ENCODE data around the gene PHKB.
"Not testable (repeated sequence)": the region's sequence is repeated elsewhere in the genome, so short reads cannot be mapped to it uniquely, and the experiment has no call there.

The PHKB gene

DNA sequence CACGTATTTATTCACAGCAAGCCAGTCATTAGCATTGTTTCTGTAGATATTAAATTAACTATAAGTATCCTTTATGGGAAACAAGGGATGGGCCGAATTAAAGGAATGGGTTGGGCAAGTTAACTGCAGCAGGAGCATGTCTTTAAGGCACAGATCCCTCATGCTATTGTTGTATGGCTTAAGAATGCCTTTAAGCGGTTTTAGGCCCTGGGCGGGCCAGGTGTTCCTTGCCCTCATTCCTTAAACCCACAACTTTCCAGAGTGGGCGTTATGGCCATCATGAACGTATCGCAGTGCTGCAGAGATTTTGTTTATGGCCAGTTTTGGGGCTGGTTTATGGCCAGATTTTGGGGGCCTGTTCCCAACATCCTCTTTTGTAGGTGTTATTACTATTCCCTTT lies 9.1 kb downstream of the PHKB start:
- DNase-seq, result no peak

- no peak for DNase-seq
These were observed 9.7 kb downstream of the PHKB start for GRCh38 chr16:47470810-47471209.

DNA sequence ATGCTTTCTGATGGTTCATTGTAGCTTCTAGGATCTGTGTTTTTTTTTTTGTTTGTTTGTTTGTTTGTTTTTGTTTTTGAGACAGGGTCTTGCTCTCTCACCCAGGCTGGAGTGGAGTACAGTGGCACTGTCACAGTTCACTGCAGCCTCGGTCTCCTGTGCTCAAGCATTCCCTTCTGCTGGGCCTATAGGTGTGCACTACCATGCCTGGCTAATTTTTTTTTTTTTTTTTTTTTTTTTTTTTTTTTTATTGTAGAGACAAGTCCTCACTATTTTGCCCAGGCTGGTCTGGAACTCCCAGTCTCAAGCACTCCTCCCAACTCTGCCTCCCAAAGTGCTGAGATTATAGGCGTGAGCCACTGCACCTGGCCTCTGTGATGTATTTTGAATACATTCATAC lies 11.9 kb downstream of the PHKB start:
- DNase-seq, result not testable (repeated sequence)

DNA sequence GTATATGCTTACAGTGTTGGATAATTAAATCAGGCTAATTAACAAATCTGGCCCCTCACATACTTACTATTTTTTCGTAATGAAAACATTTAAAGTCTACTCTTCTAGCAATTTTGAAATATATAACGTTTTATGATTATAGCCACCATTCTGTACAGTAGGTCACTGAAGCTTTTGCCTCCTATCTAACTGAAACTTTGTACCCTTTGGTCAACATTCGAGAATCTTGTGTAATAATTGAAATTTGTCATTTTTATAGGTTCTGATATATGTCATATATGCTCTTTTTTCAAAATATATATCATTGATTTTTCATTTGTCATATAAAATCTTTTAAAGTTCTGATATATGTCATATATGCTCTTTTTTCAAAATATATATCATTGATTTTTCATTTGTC lies 12.7 kb downstream of the PHKB start:
- DNase-seq, result no peak

- DNase-seq, result no peak
These were observed 14.7 kb downstream of the PHKB start for GRCh38 chr16:47475786-47476185.

DNA sequence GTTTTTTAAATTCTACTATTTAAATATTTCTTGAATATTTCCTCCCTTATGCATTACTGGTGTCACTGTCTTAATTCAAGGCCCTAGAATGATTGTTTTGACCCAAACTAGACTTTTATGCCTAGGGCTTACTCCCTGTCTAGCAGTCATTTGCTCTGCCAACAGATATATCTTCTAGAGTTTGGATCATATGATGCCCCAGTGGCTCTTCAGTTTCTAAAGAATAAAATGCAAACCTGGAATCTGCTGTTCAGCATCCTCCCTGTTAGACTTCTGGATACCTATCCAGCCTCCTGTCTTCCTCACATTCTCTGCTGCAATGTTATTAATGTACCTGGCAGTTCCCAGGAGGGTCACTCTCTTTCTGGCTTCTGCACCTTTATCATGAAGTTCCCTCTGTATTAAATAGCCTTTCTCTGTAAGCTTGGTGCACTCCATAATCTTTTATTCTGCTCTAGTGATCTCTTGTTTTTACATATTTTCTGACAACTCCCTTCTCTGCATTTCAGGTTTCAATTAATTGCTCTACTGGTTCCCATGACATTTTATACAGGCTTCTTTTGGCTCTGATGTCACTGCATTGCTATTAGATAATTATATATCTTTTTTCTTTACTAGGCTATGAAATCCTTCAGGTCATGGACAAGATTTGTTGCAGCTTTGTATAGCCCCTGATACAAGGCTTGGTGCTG lies 15.7 kb downstream of the PHKB start:
- DNase-seq, result no peak

GRCh38 chr16:47477679-47478078 lies 16.5 kb downstream of the PHKB start:
- DNase-seq, result no peak

- DNase-seq, result no peak
These were observed 19.3 kb downstream of the PHKB start for GRCh38 chr16:47480410-47480809.

- DNase-seq, result no peak
These were observed 20.7 kb downstream of the PHKB start for GRCh38 chr16:47481698-47482374.

GRCh38 chr16:47483616-47484015 lies 22.5 kb downstream of the PHKB start:
- DNase-seq, result no peak

DNA sequence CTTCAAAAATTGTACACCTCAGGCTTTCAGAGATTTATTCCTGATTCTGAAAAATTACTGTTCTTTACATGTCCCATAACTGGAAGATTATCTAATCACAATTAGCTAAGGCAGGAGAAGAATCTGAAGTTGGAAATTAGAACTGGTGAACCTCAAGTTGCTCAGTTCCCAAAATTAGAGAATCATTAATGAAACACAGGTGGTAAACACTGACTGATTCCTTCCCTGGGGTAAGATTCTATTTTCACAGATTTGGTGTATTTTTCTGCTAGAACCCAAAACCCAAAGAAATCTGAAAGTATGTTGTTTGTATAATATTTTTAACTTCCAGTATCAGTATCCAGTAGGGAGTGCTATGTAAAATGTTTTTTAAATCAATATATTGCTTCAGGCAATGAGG lies 25.7 kb downstream of the PHKB start:
- no peak for DNase-seq

GRCh38 chr16:47488051-47488450 lies 26.9 kb downstream of the PHKB start:
- no peak for DNase-seq

DNA sequence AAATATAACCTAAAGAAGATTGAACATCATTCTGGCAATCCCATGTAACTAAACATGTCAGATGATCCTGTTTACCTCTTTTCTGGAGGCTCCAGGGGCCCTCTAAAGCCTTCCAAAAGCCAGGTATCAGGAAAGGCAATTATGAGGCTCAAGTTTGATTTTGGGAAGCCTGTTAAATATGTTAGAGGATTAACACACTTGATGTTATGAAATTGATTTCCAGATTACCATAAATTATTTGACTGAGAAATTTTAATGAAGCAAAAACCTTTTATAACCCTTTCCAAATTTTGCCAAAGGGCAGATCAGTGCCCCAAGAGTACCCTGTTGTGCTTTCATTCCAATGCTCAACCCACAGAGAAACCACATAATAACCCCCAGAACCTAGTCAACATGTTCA lies 29.3 kb downstream of the PHKB start:
- DNase-seq, result no peak

DNA sequence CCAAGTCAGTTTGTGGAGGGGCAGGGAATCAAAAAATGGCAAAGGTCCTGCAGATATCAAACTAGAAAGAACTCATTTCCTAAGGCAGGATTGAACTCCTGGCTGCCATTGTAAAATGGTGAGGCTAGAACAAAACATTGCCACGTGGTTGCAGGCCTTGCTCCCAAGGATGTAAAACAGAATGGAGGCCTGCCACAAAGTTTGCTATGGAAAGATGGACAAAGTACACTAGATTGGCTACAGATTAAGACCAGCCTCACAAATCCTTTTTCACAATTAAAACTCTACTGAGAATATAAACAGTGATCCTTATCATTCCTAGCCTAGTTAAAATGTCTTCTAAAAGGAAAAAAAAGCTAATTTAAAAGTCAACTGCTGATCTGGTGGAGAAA lies 30.9 kb downstream of the PHKB start:
- no peak for DNase-seq

DNA sequence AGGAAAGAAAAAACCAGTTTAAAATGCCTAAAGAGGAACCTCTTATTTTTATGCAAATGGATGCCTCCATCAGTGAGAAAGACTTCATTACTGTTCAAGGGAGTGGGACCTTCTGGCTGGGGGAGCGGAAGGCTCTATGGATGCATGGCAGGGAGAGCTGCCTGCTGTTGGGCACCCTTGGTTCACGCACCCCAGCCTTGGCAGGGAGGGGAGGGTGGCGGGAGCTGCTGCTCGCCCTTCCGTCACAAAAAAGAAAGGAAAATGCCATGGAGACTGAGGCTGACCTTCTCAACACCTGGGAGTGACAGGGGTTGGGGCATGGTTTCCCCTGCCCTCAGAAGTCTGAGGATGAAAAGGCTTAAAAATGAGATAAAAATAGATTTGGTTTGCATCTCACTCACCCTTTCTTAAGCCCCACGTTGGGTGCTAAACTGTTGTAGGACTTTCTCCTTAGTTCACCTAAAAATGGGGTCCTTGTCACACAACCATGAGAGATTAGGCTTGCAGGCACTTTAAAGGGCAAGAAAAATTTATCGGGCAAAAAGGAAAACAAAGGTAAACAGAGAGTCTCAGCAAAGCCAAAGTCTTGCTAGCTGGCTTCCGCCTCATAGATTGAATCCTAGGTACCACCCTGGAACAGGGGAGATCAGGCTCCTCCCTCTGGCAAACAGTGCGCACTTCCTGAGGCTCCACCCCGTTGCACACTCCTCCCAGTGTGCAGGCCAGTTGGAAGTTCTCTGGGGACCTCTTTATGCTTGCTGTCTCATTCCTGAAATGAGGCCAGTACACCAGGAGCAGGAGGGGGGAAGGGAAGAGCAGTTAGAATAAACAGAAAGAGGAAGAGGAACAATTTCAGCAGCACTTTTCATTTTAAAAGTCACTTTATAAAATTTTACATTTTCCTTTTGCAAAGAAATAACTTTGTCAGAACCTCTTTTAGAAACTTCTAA lies 31.6 kb downstream of the PHKB start:
- no peak for DNase-seq

GRCh38 chr16:47493381-47494337 lies 32.5 kb downstream of the PHKB start:
- DNase-seq, result no peak

GRCh38 chr16:47499080-47499699 lies 38.1 kb downstream of the PHKB start:
- DNase-seq, result no peak

DNA sequence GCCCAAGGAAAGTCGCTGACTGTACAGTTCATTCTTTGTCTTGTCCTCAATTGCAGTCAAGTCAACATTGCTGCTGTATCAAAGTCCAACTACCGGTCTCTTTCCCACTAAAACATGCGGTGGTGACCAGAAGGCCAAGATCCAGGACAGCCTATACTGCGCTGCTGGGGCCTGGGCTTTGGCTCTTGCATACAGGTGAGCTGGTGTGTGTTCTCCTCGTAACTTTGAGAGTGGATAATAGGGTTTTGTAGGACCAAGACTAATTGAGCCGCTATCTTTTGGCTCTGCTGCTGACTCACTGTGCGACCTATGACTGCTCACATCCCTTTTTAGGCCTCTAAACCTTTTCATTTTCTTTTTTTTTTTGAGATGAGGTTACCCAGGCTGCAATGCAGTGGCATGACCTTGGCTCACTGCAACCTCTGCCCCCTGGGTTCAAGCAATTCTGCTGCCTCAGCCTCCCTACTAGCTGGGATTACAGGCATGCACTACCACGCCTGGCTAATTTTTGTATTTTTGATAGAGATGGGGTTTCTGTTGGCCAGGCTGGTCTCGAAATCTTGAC lies 38.7 kb downstream of the PHKB start:
- no peak for DNase-seq

- DNase-seq, result no peak
These were observed 42.8 kb downstream of the PHKB start for GRCh38 chr16:47503936-47504335.

DNA sequence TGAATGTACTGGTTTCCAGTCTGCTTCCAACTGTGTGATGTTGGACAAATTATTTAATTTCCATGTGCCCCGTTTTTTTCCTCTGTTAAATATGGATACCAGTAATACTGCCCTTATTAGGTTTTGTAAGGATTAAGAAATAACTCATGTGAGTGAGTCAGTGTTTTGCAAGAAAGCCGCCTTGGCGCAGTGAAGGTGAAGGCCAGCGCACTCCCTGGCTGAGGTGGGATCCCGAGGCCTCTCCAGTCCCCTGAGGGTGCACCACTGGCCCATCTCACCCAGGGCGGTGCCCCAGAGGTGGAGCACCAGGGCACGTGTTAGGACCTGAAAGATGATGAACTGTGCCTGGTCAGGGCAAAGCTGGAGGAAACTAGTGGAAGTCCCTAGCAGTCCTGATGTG lies 43.5 kb downstream of the PHKB start:
- DNase-seq, result no peak

DNA sequence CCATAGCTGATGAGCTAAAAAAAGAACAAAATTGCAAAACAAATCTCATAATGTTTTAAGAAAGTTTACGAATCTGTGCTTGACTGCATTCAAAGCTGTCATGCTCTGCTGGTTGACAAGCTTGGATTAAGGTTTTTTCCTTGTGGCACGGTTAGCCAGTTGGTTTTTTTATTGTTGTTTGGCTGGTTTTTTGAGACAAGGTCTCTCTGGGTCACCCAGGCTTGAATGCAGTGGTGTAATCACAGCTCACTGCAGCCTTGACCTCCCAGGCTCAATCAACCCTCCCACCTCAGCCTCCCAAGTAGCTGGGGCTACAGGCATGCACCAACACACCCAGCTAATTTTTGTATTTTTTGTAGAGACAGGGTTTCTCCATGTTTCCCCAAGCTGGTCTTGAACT lies 45.7 kb downstream of the PHKB start:
- DNase-seq, result no peak

DNA sequence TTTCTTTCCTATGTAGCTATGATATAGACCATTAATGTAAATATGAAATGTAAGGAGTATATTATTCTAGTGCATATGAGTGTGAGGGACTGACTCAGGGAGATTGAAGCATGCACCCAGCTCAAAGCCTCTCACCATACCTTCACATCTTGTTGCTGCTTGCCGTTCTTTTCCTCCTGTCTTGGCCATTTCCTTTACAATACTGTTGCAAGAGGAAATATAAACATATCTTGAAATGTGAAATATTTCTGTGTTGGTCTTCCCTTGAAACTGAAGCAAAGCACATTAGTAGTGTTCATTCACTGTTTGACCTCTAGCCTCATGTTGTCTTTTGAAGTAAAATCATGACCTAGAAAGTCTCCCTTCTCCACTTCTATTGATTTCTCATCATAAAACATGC lies 46.6 kb downstream of the PHKB start:
- DNase-seq, result no peak
